Posterior cingulate gyrus (tissue), 11 donors: ENCODE data around the gene R3HDM2.

Experiments
- DNase-seq, 10 donors: peaks; one replicate each; pipeline versions ENCODE4 v3.0.0 to v3.0.0-alpha.2; 2020 to 2021; ENCODE audit warnings: mixed read lengths in 3 of 10
- intact Hi-C: fragments of 100-400 bp; cut with DNase I; formaldehyde crosslinking; loops from one replicate; pipeline ENCODE4 v1.15.1; 2023

R3HDM2 gene

DNA sequence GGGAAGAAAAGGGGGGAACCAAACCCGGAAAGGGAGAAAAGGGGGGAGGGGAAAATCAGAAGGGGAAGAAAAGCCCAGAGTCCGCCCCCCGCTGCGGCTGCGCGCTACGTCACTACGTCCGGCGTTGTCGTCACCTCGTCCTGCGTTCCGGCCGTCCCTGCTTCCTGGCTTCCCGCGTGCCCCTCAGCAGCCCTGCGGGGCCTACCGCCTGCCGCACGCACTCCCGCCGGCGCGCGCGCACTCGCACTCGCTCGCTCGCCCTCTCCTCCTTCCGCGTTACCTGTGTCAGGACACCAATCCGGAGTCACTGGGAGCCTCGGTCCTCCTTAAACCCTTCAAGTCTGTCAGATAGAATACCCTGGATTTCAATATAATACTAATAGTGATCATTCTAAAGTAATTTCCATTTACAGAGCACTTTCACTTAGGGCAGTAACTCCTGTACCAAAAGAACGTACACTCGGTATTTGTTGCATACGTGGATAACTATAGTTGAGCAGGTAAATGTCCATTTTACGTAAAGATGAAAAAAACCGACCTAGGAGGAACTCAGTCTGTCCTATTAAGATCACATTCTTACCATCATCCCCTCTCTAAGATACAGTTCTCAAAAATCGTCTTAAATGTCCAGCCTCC is at the start of gene R3HDM2:
TSS of gene R3HDM2 (minus strand) at position 113 of the 636 bp plus-strand sequence. CDS start 120,615 bp downstream, outside the sequence.
- peak; percentile 91 to 99 (median 96) for DNase-seq
- intact Hi-C loops = no loop called here

- intact Hi-C loops = no loop called here
- peak in 2 of 10 donors; percentile 54 to 70 for DNase-seq
Observed at GRCh38 chr12:57479376-57480115, 48.7 kb upstream of the R3HDM2 start, which contains the start of gene ARHGAP9. ARHGAP9 (minus strand) TSS chr12:57479866; CDS start chr12:57479406, 460 bp downstream.

GRCh38 chr12:57479043-57479375 is 48.2 kb upstream of the R3HDM2 start:
- intact Hi-C loops = no loop called here
- peak in 1 of 10 donors; percentile 63 for DNase-seq

GRCh38 chr12:57477710-57478681 is 47.2 kb upstream of the R3HDM2 start:
- intact Hi-C loops = no loop called here
- peak in 2 of 10 donors; percentile 72 to 91 for DNase-seq

DNA sequence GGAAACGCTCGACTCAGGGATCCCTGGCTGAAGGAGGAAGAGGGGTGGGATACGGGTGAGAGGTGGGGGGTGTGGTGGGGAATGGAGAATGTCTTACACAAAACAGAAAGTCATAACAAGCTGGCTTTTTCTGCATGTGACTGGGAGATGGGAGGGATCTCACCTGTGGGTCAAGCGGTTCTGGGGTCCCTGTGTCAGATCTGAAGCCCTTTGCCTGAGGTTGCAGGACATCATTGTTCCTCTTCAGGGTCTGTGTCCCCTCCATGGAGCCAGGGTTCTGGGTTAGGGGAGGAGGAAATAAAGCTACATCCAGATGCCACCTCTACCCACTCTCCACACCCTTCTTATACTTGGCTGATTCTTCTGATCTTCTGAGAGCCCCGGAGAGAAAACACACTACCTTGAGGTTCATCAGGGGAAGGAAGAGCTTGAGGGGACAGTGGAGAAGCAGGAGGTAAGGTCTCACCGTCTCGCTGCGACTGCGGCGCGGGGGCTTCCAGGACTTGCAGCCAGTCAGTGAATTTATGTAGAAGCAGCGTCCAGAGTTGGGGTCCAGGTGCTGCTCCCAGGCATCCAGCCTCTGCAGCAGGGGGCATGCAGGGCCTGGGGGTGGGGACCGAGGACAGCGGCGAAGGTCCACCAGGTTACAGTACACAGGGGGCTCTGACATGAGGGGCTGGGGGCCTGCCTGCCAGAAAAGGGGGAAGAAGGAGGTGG is 46.3 kb upstream of the R3HDM2 start:
- DNase-seq = peak in 2 of 10 donors; percentile 53 to 75
- intact Hi-C loops = no loop called here

GRCh38 chr12:57476162-57476992 is 45.5 kb upstream of the R3HDM2 start:
- intact Hi-C loops = no loop called here
- DNase-seq = peak in 2 of 10 donors; percentile 65 to 80

GRCh38 chr12:57475271-57476161 is 44.7 kb upstream of the R3HDM2 start:
- intact Hi-C loops = no loop called here
- DNase-seq = peak in 3 of 10 donors; percentile 34 to 89 (median 77)

- intact Hi-C loops = no loop called here
- DNase-seq = peak in 2 of 10 donors; percentile 53 to 66
Observed at GRCh38 chr12:57474862-57475261, 44.0 kb upstream of the R3HDM2 start.

GRCh38 chr12:57474430-57474829 is 43.6 kb upstream of the R3HDM2 start:
- peak in 2 of 10 donors; percentile 55 to 60 for DNase-seq
- intact Hi-C loops = no loop called here

GRCh38 chr12:57473886-57474285 is 43.0 kb upstream of the R3HDM2 start:
- intact Hi-C loops = no loop called here
- peak in 2 of 10 donors; percentile 8 to 59 for DNase-seq

DNA sequence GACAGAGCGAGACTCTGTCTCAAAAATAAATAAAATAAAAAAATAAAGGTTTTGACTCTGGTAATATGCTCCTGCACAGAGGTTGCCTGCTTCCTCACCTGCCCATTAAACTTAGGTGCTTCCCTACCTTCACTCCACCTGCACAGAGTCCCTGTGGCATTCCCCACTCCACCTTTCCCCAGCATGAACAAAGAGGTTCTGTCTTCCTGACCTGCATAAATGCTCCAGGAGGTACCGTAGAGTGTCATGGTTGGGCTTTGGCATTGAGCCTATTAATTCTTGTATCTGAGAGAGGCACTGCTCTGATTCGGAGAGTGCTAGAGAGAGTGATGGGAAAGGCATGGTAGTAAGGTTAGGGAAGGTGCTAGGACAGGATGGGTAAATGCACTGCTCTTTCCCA is 42.5 kb upstream of the R3HDM2 start:
- DNase-seq = peak in 1 of 10 donors; percentile 11
- intact Hi-C loops = no loop called here

GRCh38 chr12:57472391-57472790 is 41.5 kb upstream of the R3HDM2 start:
- intact Hi-C loops = no loop called here

DNA sequence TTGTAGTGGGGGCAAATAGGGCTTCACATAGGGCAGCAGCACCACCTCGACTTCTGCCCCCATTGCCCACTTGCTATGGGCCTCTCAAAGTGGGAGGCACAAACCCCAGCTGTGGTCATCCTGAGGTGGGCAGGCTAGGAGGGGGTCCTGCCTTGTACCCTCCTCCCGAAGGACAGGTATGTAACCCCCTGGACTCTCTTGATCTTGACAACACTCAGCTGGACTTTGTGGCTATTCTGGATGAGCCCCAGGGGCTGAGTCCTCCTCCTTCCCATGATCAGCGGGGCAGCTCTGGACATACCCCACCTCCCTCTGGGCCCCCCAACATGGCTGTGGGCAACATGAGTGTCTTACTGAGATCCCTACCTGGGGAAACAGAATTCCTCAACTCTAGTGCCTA is 40.8 kb upstream of the R3HDM2 start:
- peak in 2 of 10 donors; percentile 41 to 42 for DNase-seq
- intact Hi-C loops = no loop called here

More at GRCh38 chr12:57472391-57472790, 41.5 kb upstream of the R3HDM2 start:
- peak in 1 of 10 donors; percentile 17 for DNase-seq

- peak in 2 of 10 donors; percentile 19 to 24 for DNase-seq
- intact Hi-C loops = no loop called here
Observed at GRCh38 chr12:57470970-57471656, 40.3 kb upstream of the R3HDM2 start.

DNA sequence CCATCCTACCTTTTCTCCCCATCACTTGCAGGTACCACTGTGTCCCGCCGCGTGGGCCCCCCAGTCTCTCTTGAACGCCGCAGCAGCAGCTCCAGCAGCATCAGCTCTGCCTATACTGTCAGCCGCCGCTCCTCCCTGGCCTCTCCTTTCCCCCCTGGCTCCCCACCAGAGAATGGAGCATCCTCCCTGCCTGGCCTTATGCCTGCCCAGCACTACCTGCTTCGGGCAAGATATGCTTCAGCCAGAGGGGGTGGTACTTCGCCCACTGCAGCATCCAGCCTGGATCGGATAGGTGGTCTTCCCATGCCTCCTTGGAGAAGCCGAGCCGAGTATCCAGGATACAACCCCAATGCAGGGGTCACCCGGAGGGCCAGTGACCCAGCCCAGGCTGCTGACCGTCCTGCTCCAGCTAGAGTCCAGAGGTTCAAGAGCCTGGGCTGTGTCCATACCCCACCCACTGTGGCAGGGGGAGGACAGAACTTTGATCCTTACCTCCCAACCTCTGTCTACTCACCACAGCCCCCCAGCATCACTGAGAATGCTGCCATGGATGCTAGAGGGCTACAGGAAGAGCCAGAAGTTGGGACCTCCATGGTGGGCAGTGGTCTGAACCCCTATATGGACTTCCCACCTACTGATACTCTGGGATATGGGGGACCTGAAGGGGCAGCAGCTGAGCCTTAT is 39.6 kb upstream of the R3HDM2 start:
- peak in 2 of 10 donors; percentile 52 to 78 for DNase-seq
- intact Hi-C loops = no loop called here

DNA sequence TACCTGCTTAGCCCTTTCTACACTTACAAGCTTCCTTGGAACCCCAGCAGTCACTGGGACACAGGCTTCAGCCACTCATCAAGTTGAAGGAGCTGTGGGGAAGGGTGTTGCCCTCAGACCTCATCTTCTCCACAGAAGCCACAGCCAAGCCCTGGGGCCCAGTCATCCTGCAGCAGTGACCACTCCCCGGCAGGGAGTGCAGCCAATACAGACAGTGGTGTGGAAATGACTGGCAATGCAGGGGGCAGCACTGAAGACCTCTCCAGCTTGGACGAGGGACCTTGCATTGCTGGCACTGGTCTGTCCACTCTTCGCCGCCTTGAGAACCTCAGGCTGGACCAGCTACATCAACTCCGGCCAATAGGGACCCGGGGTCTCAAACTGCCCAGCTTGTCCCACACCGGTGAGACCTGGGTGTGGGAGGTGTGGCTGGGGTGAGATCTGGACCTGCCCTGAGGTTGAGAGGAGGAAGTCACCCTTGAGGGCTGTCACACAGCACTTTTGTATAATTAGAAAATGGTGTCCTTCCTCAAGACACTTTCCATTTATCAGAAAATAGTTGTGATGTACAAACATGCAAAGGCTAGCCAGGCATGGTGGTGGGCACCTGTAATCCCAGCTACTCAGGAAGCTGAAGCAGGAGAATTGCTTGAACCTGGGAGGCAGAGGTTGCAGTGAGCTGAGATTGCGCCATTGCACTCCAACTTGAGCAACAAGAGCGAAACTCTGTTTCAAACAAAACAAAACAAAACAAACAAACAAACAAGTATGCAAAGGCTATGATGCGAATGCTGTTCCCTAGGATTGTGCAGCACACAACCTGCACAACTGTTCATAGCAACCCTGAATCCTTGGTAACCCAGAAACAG is 38.7 kb upstream of the R3HDM2 start:
- intact Hi-C loops = no loop called here
- peak in 1 of 10 donors; percentile 66 for DNase-seq
